GM19351 (cell line): ENCODE results near the gene ANKRD61.
"Not testable (repeated sequence)": the region's sequence is repeated elsewhere in the genome, so short reads cannot be mapped to it uniquely, and the experiment has no call there.

Experiments used
- ATAC-seq: cut with Tn5 transposase; IDR thresholded peaks from one replicate; pipeline ENCODE4 v1.9.1; 2021; ENCODE audit warnings: mild to moderate bottlenecking, moderate library complexity; ENCODE audit not compliant: unreplicated experiment

ANKRD61 gene

DNA sequence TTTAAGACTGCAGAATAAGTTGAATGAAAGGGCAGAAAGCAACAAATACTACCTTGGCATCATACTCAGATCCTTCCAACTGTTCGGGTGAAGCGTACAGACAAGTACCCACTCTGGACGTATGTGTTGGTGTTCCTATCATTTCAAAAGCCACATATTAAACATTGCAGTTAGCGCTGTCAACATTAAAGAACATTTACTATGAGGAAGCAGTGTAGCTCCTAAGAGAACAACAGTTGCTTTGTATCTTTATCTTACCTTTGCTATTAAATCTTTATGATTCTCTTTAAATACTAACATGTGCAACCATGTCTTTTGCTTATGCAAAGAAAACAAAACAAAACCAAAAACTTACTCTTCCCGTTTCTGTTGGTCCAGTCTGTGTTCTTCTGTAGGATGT, 2.6 kb upstream of the ANKRD61 start:
- no peak for ATAC-seq

DNA sequence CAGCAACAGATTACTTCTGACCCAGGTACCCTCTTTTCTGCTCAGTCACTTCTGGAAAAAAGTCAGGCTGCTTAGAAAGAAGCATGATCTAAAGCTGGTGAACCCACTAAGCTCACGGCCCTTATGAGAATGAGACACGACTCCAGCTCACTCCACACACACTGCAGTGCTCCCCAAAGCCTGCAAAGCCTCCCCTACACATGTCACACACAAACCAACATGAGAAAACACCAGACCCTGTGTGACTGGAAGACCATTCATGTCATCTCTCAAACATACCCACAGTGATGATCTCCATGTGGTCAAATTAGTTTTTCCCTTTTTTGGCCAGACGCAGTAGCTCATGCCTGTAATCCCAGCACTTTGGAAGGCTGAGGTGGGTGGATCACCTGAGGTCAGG, 391 bp downstream of the ANKRD61 start:
- ATAC-seq, result no peak

DNA sequence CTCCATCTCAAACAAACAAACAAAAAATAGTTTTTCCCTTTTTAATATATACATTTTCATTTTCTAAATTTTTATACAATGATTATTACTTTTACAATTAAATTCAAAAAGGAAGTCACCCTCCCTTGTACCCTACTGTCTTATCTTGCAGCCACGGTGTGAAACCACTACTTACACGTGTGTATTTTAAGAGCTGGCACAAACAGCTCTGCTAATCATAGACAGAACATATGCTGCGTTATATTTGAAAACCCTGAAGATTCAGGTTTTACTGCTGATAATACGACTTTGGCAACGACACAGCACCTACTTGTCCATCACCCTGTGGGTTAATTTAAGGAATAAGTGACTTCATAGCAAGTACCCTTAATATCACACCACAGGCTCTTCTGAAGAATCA, 991 bp downstream of the ANKRD61 start:
- no peak for ATAC-seq

GRCh38 chr7:6032641-6033040, 1.5 kb downstream of the ANKRD61 start:
- ATAC-seq, result no peak

GRCh38 chr7:6035165-6035564, 4.0 kb downstream of the ANKRD61 start:
- no peak for ATAC-seq

- ATAC-seq, result no peak
These were observed 4.5 kb downstream of the ANKRD61 start for GRCh38 chr7:6035686-6036085.

GRCh38 chr7:6049780-6050179, 18.6 kb downstream of the ANKRD61 start:
- no peak for ATAC-seq

DNA sequence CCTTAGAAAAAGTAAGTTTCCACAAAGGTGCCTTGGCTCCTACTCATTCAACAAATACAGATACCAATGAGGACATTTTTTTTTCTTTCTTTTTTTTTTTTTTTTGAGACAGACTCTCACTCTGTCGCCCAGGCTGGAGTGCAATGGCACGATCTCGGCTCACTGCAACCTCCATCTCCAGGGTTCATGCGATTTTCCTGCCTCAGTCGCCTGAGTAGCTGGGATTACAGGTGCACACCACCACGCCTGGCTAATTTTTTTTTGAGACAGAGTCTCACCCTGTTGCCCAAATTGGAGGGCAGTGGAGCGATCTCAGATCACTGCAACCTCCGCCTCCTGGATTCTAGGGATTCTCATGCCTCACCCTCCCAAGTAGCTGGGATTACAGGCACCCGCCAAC, 20.0 kb downstream of the ANKRD61 start:
- ATAC-seq, result not testable (repeated sequence)

DNA sequence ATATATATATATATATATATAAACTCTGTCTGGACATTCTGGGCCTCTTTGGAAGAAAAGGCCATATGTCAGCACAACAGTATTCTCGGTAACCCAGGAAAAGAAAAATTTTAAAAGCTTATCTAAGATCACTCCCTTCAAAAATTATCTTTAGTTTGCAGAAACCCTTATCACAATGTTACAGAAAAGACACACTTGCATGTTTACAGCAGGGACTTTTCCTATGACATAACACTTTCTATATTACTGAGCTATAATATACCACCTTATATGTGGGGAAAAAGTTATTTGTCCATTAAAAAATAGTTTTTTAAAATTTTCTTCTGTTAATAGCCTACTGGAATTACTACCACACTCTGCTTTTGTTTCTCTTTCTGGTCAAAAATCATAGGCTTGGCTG, 25.4 kb downstream of the ANKRD61 start:
- no peak for ATAC-seq

DNA sequence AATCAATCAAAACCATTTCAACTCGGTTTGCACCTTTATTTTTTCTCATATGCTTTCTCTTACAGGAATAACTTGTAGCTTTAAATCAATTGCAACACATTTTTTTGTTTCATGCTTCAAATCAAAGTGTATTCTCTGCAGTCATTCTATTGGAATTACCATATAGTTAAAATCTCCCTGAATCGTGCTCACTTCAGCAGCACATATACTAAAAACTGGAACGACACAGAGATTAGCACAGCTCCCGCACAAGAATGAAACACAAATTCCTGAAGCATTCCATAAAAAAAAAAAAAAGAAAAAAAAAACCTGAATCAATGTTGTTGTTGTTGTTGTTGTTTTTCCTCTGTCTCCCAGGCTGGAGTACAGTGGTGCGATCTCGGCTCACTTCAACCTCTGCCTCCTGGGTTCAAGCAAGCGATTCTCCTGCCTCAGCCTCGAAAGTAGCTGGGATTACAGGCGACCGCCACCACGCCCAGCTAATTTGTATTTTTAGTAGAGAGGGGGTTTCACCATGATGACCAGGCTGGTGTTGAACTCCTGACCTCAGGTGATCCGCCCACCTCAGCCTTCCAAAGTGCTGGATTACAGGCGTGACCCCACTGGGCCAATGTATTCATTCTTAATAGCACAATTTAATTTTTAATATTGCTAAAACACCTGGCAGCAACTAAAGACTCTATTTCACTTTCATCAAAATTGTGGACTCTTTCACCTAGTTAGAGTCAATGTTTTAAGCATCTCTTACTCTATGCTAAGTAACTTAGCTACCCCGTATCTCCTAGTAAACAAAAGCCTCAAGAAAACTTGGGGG, 26.3 kb downstream of the ANKRD61 start:
- no peak for ATAC-seq

DNA sequence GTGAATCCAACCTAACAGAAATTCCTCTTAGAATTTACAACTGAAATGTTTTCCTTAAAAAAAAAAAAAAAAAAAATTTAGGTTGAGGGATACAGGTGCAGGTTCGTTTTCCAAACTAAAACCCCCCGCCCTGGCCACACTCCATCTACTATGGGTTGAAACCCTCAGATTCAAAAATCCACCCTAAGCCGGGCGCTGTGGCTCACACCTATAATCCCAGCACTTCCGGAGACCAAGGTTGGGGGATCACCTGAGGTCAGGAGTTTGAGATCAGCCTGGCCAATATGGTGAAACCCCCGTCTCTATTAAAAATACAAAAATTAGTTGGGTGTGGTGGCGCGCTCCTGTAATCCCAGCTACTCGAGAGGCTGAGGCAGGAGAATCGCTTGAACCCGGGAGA, 28.8 kb downstream of the ANKRD61 start:
- not testable (repeated sequence) for ATAC-seq

DNA sequence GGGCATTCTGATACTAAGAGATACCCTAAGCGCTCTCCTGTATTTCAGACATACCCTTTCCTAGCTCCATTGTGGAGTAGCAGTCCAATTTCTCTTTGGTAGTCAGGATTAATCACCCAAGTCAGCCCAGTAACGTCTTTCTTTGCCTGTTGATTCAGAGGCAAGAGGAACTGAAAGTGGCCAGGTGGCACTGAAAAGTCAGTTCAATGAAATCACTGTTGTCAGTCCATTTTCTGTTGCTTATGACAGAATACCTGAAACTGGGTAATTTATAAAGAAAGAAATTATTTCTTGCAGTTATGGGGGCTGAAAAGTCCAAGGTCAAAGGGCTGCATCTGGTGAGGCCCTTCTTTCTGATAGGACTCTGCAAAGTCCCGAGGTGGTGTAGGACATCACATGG, 40.2 kb downstream of the ANKRD61 start:
- peak; percentile 62 for ATAC-seq

GRCh38 chr7:6074612-6075380, 43.6 kb downstream of the ANKRD61 start:
- no peak for ATAC-seq

- no peak for ATAC-seq
These were observed 47.4 kb downstream of the ANKRD61 start for GRCh38 chr7:6078548-6078947.

DNA sequence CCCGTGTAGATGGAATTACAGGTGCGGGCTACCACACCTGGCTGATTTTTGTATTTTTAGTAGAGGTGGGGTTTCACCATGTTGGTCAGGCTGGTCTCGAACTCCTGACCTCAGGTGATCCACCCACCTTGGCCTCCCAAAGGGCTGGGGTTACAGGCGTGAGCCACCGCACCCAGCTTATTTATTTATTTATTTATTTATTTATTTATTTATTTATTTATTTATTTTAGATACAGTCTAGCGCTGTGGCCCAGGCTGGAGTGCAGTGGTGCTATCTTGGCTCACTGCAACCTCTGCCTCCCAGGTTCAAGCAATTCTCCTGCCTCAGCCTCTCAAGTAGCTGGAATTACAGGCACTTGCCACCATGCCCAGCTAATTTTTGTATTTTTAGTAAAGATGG, 51.9 kb downstream of the ANKRD61 start:
- not testable (repeated sequence) for ATAC-seq
